GM04504 (cell line): Measurements from ENCODE around the gene ADK.
"Not testable (repeated sequence)": the region's sequence is repeated elsewhere in the genome, so short reads cannot be mapped to it uniquely, and the experiment has no call there.

ENCODE experiments used
- DNase-seq: peaks from one replicate; pipeline ENCODE4 v3.0.0-alpha.2; 2012; ENCODE audit warnings: low read depth

Gene ADK

DNA sequence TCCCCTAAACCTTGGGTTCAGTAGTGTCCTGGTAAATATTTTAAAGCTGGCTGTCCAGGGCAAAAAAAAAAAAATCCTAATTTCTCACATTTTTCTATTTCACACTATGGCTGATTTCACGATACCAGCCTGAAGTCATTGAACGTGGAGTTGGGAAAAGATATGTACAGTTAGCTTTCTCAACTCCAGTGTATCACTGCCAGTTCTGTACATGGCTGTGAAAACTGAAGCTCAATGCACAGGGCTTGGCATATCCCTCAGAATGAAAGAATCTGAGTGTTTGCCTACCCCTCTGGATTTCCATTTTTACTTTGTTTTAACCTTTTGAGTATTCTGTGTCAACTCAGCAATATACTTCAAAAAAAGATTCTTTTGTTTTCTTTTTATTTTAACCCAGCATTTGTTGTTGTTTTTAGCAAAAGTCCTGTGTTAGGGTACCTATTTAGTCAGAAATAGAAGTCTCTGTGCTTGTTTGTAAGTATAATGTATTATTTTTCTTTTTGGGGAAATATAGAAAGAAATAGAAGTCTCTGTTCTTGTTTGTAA, 274.5 kb downstream of the ADK start:
- no peak for DNase-seq

DNA sequence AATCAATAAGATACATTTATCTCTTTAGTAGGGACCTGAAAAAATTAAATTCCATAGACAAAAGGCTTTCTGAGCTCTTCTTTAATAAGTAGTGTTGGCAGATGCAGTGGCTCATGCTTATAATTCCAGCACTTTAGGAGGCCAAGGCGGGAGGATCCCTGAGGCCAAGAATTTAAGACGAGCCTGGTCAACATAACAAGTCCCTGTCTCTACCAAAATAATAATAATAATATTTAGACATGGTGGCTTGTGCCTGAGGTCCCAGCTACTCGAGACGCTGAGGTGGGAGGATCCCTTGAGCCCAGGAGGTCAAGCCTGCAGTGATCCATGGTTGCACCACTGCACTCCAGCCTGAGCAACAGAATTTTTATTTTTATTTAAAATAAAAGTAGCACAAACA, 280.8 kb downstream of the ADK start:
- DNase-seq = no peak

- DNase-seq = peak; percentile 42
Measured at GRCh38 chr10:74432841-74433594, 282.0 kb downstream of the ADK start.

- no peak for DNase-seq
Measured at GRCh38 chr10:74433595-74433956, 282.6 kb downstream of the ADK start.

DNA sequence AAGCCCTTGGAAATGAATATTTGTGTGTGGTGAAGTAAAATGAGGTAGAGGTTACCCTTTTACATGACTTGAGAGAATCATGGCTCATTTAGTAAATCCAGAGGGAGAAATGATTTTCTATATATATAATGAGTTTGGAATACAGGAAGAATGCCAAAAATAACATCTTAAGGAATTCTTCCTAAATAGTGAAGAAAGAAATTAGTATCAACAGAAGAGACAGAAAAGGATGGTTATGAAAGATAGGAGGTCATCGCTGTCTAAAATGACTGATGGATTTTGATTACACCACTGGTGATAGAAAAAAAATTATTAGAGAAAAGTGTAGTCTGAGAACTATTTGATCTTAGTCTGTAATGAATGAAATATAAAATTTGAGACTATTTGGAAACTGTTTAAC, 283.0 kb downstream of the ADK start:
- DNase-seq = no peak

GRCh38 chr10:74434547-74434946, 283.5 kb downstream of the ADK start:
- no peak for DNase-seq

DNA sequence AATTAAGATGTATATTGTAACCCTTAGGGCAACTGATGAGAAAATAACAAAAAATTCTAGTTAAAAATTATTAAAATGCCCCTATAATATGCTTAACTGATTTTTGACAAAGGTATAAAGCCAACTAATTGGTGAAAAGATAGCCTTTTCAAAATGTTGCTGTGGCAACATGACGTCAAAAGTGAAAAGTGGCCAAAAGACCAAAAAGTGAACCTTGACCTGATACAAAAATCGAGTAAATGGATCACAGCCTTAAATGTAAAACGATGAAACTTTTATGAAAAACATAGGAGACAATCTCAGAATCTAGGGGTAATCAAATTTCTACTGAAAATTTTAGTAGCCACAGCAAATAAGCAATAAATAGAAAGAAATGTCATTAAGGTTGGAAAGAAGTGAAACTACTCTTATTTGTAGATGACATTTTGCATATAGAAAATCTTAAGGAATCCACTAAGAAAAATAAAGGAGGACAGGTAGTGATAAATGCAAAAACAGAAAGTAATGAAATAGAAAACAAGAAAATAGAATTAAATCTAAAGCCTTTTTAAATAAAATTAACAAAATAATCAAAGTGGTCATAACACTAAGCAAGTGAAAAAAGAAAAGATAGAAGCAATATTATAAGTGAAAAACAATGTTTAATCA, 285.6 kb downstream of the ADK start:
- DNase-seq = no peak

- DNase-seq = no peak
Measured at GRCh38 chr10:74437822-74438221, 286.8 kb downstream of the ADK start.

- DNase-seq = no peak
Measured at GRCh38 chr10:74439213-74439612, 288.2 kb downstream of the ADK start.

- no peak for DNase-seq
Measured at GRCh38 chr10:74445493-74445892, 294.5 kb downstream of the ADK start.

DNA sequence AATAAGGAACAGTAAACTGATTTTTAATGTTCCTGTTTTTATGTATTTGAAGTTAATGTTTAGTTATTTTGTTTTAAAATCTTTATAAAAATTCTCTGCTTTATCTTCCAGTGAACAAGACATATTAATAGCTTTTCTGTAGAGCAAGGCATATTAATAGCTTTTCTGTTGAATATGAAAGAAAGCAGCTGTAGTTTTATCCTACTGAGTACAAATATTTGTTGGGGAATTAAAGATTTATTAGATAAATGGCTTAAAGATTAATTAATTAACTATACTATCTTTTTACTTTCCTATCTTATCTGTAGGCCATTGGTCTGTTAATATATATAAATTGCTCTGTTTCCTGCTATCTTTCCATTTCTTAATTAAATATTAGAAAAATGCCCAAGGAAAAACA, 299.6 kb downstream of the ADK start:
- no peak for DNase-seq

GRCh38 chr10:74451127-74451829, 300.3 kb downstream of the ADK start:
- no peak for DNase-seq

GRCh38 chr10:74453169-74453568, 302.1 kb downstream of the ADK start:
- no peak for DNase-seq

GRCh38 chr10:74457478-74457877, 306.5 kb downstream of the ADK start:
- not testable (repeated sequence) for DNase-seq

DNA sequence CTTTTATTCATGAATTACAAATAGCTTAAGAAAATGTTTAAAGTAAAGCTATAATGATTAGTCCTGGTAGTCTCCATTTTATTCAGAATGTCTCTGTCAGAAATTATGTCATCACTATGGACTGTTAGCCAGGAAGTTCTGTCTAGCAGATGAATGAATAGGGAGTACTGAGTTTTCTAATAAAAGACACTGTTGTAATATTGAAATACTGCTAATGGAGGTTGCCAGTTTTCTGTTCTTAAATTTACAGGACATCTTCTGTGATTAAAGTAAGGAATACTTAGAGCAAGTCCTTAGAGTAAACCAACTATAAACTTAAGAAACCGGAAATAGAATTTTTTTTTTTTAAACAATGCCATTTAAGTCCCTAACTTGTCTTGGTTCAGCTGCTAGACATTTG, 309.8 kb downstream of the ADK start:
- peak; percentile 2 for DNase-seq

GRCh38 chr10:74474022-74474713, 323.1 kb downstream of the ADK start:
- no peak for DNase-seq

DNA sequence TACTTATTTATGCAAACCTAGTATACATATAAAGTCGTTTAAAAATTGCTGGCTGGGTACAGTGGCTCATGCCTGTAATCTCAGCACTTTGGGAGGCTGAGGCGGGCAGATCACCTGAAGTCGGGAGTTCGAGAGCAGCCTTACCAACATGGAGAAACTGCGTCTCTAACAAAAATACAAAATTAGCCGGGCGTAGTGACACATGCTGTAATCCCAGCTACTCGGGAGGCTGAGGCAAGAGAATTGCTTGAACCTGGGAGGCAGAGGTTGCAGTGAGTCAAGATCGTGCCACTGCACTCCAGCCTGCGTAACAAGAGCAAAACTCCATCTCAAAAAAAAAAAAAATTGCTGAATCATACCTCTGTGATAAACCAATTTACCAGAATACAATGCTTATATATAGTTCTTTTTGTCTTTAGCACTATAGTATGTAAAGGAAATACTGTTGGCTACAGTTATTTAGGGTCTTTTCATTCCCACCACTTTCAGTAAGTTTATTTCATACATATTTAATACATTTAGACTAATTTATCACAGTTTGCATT, 325.2 kb downstream of the ADK start:
- not testable (repeated sequence) for DNase-seq

DNA sequence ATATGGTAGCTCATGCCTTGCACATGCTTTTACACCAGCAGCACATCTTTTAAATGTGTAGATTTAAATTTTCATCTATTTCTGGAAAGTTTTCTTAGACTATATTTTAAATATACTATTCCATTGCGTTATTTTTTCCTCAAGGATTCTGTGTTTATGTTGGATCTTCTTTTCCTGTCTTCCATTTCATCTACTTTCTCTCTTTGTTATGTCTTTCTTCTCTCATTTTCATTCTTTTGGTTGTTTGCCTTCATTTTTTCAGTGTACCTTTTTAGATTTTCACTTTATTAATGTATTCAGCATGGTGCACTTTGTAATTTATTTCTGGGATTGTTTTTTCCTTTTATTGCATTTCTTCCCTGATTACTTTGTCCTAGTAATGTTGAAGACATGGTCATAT, 329.8 kb downstream of the ADK start:
- DNase-seq = no peak

- no peak for DNase-seq
Measured at GRCh38 chr10:74483356-74483755, 332.3 kb downstream of the ADK start.

DNA sequence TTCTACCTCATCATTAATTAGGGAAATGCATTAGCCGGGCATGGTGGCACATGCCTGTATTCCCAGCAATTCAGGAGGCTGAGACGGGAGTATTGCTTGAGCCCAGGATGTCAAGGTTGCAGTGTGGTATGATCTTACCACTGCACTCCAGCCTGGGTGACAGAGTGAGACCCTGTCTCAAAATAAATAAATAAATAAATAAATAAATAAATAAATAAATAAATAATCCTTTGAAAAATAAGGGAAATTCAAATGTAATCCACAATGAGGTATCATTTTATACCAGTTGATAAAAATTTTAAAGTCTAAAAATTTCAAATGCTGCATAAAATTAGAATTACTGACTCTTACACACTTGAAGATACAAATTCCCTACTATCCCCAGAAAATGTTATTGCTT, 334.3 kb downstream of the ADK start:
- DNase-seq = no peak

- DNase-seq = no peak
Measured at GRCh38 chr10:74486659-74487058, 335.6 kb downstream of the ADK start.

GRCh38 chr10:74488907-74489306, 337.9 kb downstream of the ADK start:
- DNase-seq = no peak
